Smooth muscle cell (in vitro differentiated cells): ENCODE data around the gene ZNF793. TPM values are rescaled to one million over a fixed set of nuclear protein-coding genes. Genes with fewer than 3 reads are reported as not detected.

ENCODE experiments used
- DNase-seq: peaks from one replicate; lab custom pipeline; 2025; ENCODE audit not compliant: unreplicated experiment; lab: John Stamatoyannopoulos, UW
- H2AFZ ChIP-seq: fragments of 200-600 bp; sonication (generic); 2 replicates; pipeline ENCODE4 v1.6.0; 2016; ENCODE audit warnings: antibody characterized with exemption, low read depth, mild to moderate bottlenecking
- H3F3A ChIP-seq: fragments of 200-600 bp; sonication (generic); 2 replicates; pipeline ENCODE4 v1.6.0; 2017; ENCODE audit warnings: antibody characterized with exemption, low read depth
- H3K27ac ChIP-seq: fragments of 200-600 bp; sonication (generic); 2 replicates; pipeline ENCODE4 v1.5.1; 2016; ENCODE audit warnings: low read depth, mild to moderate bottlenecking
- H3K27me3 ChIP-seq: fragments of 200-600 bp; sonication (generic); 2 replicates; pipeline ENCODE4 v1.6.1; 2016; ENCODE audit warnings: low read depth, mild to moderate bottlenecking
- H3K36me3 ChIP-seq: fragments of 200-600 bp; sonication (generic); 2 replicates; pipeline ENCODE4 v1.5.1; 2016; ENCODE audit warnings: low read depth
- H3K4me1 ChIP-seq: fragments of 200-600 bp; sonication (generic); 2 replicates; pipeline ENCODE4 v1.5.1; 2016; ENCODE audit warnings: low read depth
- H3K4me2 ChIP-seq: fragments of 200-600 bp; sonication (generic); 2 replicates; pipeline ENCODE4 v1.6.0; 2016; ENCODE audit warnings: mild to moderate bottlenecking
- H3K4me3 ChIP-seq: fragments of 200-600 bp; sonication (generic); 2 replicates; pipeline ENCODE4 v1.5.1; 2016; ENCODE audit warnings: mild to moderate bottlenecking
- H3K79me2 ChIP-seq: fragments of 200-600 bp; sonication (generic); 2 replicates; pipeline ENCODE4 v1.6.0; 2016; ENCODE audit warnings: low read depth, mild to moderate bottlenecking
- H3K9ac ChIP-seq: fragments of 200-600 bp; sonication (generic); 2 replicates; pipeline ENCODE4 v1.6.0; 2016; ENCODE audit warnings: low read depth
- H3K9me3 ChIP-seq: fragments of 200-600 bp; sonication (generic); replicated peaks from 2 replicates; pipeline ENCODE4 v1.5.1; 2016; ENCODE audit warnings: low read depth
- H4K20me1 ChIP-seq: fragments of 200-600 bp; sonication (generic); 2 replicates; pipeline ENCODE4 v1.6.0; 2016; ENCODE audit warnings: low read depth
- CTCF ChIP-seq: fragments of 200-600 bp; sonication (generic); IDR thresholded peaks from 2 replicates; pipeline ENCODE4 v1.5.1; 2017; ENCODE audit warnings: borderline replicate concordance, mild to moderate bottlenecking, antibody characterized with exemption; ENCODE audit not compliant: insufficient read depth, poor library complexity, severe bottlenecking
- WGBS: methylation state at CpG from one replicate; pipeline ENCODE4 v1.1.7; 2016; ENCODE audit warnings: low lambda C conversion rate; 5-methylcytosine and 5-hydroxymethylcytosine counted together
- polyA plus RNA-seq: library from polyadenylated mRNA; unstranded; fragments of >200 nt; fragmentation: Nextera tagmentation; extraction: Ambion mirVana; gene quantifications from 2 replicates; pipeline ENCODE4 v1.2.1, GENCODE V29; 2016
- total RNA-seq: library from RNA; depleted of rRNA; stranded (reverse); fragments of >200 nt; gene quantifications from 2 replicates; pipeline ENCODE4 v1.2.3, GENCODE V29; 2014

The ZNF793 gene
- total RNA-seq (3.1 and 3.9 TPM in 2 replicates), polyA plus RNA-seq (1.7 and 2.6 TPM in 2 replicates)

- no peaks in the 10 kb centered on the region for H3K79me2 ChIP-seq
- H3K27me3 ChIP-seq: no peaks in the 10 kb centered on the region
- peak within 1 kb of the TSS; percentile 73 for H3K4me3 ChIP-seq
- H3K9me3 ChIP-seq: peaks cover 6% of the 10 kb centered on the region
- no peak for DNase-seq
- peaks cover 7% of the 10 kb centered on the region for H3K4me1 ChIP-seq
- peaks cover 7% of the 10 kb centered on the region for H3K36me3 ChIP-seq
- peak within 1 kb of the TSS; percentile 75 for H3K9ac ChIP-seq
- no peak for TF ChIP-seq CTCF
- H4K20me1 ChIP-seq: no peaks in the 10 kb centered on the region
- H3K4me2 ChIP-seq: peak within 1 kb of the TSS; percentile 92
- peak within 1 kb of the TSS; percentile 80 for H3K27ac ChIP-seq
- WGBS: under 1% methylated on average over 40 of the region's 40 CpGs
- peak within 1 kb of the TSS; percentile 91 for H2AFZ ChIP-seq
- H3F3A ChIP-seq: no peaks in the 10 kb centered on the region
Observed at GRCh38 chr19:37506387-37507166, at the start of gene ZNF793. Gene ZNF793, plus strand, starts transcription at chr19:37506939. Its CDS starts 16,501 bp downstream, at chr19:37523440.

GRCh38 chr19:37466277-37466797 is 40.4 kb upstream of the ZNF793 start:
- Histone ChIP-seq H3K27me3 (no peaks in the 10 kb centered on the region), H3K4me3 (peak overlapping the region; percentile 83), H3K79me2 (peaks cover 31% of the 10 kb centered on the region), H3K9me3 (peaks cover 16% of the 10 kb centered on the region), H3K9ac (peak overlapping the region; percentile 54), H3K4me2 (peak overlapping the region; percentile 94), H2AFZ (peak overlapping the region; percentile 87), H3K27ac (peak overlapping the region; percentile 68), H3K36me3 (peaks cover 38% of the 10 kb centered on the region), H4K20me1 (no peaks in the 10 kb centered on the region), H3F3A (no peaks in the 10 kb centered on the region), H3K4me1 (peaks cover 7% of the 10 kb centered on the region)
- no peak for TF ChIP-seq CTCF
- DNase-seq: no peak
- WGBS: 42% methylated on average over 25 of the region's 25 CpGs

- Histone ChIP-seq H3K4me3 (peak within 1 kb of the TSS; percentile 84), H3K27me3 (no peaks in the 10 kb centered on the region), H3K4me2 (peak within 1 kb of the TSS; percentile 94), H4K20me1 (no peaks in the 10 kb centered on the region), H3K4me1 (peaks cover 7% of the 10 kb centered on the region), H3K36me3 (peaks cover 38% of the 10 kb centered on the region), H2AFZ (peak within 1 kb of the TSS; percentile 87), H3F3A (no peaks in the 10 kb centered on the region), H3K27ac (peak within 1 kb of the TSS; percentile 68), H3K79me2 (peaks cover 35% of the 10 kb centered on the region), H3K9me3 (peaks cover 16% of the 10 kb centered on the region), H3K9ac (peak within 1 kb of the TSS; percentile 54)
- under 1% methylated on average over 59 of the region's 62 CpGs for WGBS
- TF ChIP-seq CTCF: no peak
- DNase-seq: peak; percentile 72
Observed at GRCh38 chr19:37466798-37467607, 39.7 kb upstream of the ZNF793 start, which contains the start of gene ZNF569. Gene ZNF569, minus strand, starts transcription at chr19:37467444. Its CDS starts 22,523 bp downstream, at chr19:37444921.
